ENCODE results near the gene MYOCOS.
A peak's percentile ranks its signal among the peaks of the same experiment; 100 is the strongest.

MYOCOS gene

DNA sequence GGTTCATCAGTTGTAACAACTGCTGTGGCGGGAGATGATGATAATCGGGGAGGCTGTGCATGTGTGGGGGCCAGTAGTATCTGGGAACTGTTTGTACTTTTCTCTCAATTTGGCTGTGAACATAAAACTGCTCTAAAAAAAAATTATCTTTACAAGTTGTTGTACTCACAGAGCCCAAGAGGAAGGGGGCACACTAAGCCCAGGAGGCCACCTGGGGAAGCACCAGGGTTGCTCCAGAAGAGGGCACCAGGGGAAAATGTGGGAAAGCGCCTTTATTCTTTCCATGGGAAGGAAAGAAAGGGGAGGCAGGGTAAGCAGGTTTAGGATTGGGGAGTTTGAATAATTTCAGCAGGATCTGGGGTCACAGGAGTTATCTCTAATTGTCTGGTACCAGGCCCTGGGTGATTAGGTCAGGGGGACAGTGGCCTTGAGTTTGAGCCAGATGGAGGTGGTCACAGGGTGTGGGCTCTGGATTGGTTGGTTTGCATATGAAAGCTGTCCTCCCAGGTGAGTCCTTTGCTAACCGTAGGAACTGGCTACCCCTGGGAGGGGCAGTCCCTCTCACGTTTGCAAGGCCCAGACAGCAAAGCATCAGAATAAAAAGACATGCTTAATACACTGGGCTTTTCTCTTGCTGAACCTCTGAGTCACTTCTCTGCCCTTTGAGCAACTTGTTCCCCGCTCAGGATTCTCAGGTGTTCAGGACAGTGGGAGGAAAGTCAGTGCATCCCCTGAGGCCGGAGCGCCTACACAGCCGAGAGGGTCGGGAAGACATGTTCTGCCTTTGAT, 19.2 kb downstream of the MYOCOS start:
- Mint-ChIP-seq H3K36me3 (ENCODE audit: low read depth) (no peaks in the 10 kb centered on the region), H3K27ac (peak overlapping the region; percentile 47), H3K4me3 (no peak overlapping the region), H3K27me3 (ENCODE audit: low read depth, poor library complexity) (peaks cover 2% of the 10 kb centered on the region), H3K9me3 (no peaks in the 10 kb centered on the region), H3K4me1 (peaks cover 16% of the 10 kb centered on the region)
- TF ChIP-seq, protein P1, sequence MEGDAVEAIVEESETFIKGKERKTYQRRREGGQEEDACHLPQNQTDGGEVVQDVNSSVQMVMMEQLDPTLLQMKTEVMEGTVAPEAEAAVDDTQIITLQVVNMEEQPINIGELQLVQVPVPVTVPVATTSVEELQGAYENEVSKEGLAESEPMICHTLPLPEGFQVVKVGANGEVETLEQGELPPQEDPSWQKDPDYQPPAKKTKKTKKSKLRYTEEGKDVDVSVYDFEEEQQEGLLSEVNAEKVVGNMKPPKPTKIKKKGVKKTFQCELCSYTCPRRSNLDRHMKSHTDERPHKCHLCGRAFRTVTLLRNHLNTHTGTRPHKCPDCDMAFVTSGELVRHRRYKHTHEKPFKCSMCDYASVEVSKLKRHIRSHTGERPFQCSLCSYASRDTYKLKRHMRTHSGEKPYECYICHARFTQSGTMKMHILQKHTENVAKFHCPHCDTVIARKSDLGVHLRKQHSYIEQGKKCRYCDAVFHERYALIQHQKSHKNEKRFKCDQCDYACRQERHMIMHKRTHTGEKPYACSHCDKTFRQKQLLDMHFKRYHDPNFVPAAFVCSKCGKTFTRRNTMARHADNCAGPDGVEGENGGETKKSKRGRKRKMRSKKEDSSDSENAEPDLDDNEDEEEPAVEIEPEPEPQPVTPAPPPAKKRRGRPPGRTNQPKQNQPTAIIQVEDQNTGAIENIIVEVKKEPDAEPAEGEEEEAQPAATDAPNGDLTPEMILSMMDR (IDR thresholded peaks at IDR 0.05): no peak
- no peak for DNase-seq

DNA sequence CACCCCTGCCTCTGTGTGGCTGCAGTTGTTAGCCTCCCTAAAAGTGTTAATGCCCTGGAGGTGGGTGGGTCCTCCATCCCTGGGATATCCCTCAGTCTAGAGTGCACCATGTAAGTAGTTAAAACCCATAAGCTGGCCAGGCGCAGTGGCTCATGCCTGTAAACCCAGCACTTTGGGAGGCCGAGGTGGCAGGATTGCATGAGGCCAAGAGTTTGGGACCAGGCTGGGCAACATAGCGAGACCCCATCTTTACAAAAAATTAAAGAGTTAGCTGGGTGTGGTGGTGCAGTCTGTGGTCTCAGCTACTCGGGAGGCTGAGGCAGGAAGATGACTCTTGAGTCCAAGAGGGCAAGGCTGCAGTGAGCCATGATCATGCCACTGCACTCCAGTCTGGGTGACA, 20.2 kb downstream of the MYOCOS start:
- Mint-ChIP-seq H3K4me3 (no peak overlapping the region), H3K4me1 (peaks cover 16% of the 10 kb centered on the region), H3K36me3 (ENCODE audit: low read depth) (no peaks in the 10 kb centered on the region), H3K27ac (no peak overlapping the region), H3K27me3 (ENCODE audit: low read depth, poor library complexity) (peaks cover 2% of the 10 kb centered on the region), H3K9me3 (no peaks in the 10 kb centered on the region)
- no peak for DNase-seq
- TF ChIP-seq, protein P1 (IDR thresholded peaks at IDR 0.05): no peak

GRCh38 chr1:171643156-171643555, 21.1 kb downstream of the MYOCOS start:
- Mint-ChIP-seq H3K27me3 (ENCODE audit: low read depth, poor library complexity) (peaks cover 2% of the 10 kb centered on the region), H3K9me3 (no peaks in the 10 kb centered on the region), H3K36me3 (ENCODE audit: low read depth) (no peaks in the 10 kb centered on the region), H3K4me1 (peaks cover 16% of the 10 kb centered on the region), H3K4me3 (no peak overlapping the region), H3K27ac (no peak overlapping the region)
- TF ChIP-seq, protein P1 (IDR thresholded peaks at IDR 0.05): no peak
- DNase-seq: no peak

DNA sequence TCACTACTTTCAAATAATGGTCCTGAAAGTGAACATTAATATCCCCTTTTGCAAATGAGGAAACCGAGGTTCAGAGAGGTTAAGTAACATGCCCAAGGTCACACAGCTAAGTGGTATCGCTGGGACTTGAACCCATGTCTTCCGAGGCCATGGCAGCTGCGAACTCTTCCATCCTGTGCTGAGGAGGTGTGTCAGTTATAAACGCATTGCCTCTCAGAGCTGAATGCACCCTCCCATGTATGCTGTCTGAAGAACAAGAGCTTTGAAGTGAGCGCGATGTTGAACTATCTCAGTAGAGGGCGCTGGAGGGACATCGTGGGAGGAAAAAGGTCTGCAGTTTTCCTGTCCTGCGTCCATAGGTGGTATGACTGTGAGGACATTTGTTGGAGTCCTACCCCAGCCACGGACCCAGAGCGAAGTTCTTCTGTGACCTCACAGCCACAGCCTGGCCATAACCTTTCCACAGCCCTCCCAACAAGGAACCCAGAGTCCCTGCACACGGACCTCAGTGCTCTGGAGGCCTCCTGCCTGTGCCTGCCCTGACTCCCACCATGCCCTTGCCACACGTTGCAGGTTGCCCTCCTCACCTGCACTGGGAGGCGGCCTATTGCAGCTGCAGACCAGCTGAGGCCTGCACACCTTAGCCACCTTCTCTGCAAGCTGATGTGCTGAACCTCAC, 22.9 kb downstream of the MYOCOS start:
- peaks cover 16% of the 10 kb centered on the region for H3K4me1 Mint-ChIP-seq
- DNase-seq: peak; percentile 77
- H3K36me3 Mint-ChIP-seq (ENCODE audit: low read depth): no peaks in the 10 kb centered on the region
- no peak overlapping the region for H3K27ac Mint-ChIP-seq
- peaks cover 2% of the 10 kb centered on the region for H3K27me3 Mint-ChIP-seq (ENCODE audit: low read depth, poor library complexity)
- H3K4me3 Mint-ChIP-seq: no peak overlapping the region
- TF ChIP-seq, protein P1 (IDR thresholded peaks at IDR 0.05): peak; percentile 70
- H3K9me3 Mint-ChIP-seq: no peaks in the 10 kb centered on the region

DNA sequence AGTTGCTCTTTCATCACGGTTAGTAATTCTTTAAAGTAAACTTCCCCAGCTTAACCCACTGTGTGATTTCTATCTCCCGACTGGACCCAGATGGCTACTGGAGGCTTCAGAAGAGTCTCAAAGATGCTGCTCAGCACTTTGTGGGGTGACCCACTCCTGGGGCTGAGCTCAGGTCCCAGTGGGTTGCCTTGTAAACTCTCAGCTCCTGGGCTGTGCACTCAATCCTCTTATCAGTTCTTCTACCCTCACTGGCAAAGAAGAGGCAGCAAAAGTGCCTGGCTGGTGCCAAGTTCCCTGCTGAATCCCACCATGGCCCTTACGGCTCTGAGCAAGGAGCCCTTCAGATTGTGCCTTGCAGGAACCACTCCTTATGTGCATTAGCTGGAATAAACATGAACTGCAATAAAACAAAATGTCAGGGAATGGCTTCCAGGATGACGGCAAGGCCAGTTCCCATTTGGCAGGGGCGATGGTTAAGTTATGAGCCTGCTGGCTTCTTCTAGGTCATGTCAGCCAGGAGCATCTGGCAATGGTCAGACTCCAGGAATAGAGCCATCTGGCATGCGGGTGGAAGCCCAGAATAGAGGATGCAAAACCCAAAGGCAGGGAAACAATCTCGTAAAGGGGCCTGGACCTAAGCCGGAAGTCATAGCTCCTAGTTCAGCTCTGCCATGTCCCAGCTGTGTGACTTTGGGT, 23.7 kb downstream of the MYOCOS start:
- Mint-ChIP-seq H3K4me3 (no peak overlapping the region), H3K36me3 (ENCODE audit: low read depth) (no peaks in the 10 kb centered on the region), H3K27ac (peak overlapping the region; percentile 84), H3K9me3 (no peaks in the 10 kb centered on the region), H3K27me3 (ENCODE audit: low read depth, poor library complexity) (no peaks in the 10 kb centered on the region), H3K4me1 (peaks cover 16% of the 10 kb centered on the region)
- TF ChIP-seq, protein P1 (IDR thresholded peaks at IDR 0.05): no peak
- DNase-seq: no peak

Measured in nephron progenitor cell (in vitro differentiated cells).